H1 (cell line): ENCODE results near the gene MYO7B. TPM values are rescaled to one million over a fixed set of nuclear protein-coding genes. Genes with fewer than 3 reads are reported as not detected.

Experiments used
- CTCF ChIA-PET: fragments of 300-600 bp; sonication (Branson Sonifier 250); formaldehyde crosslinking; loops from one replicate; lab custom pipeline; 2021; ENCODE audit not compliant: partially characterized antibody; lab: Charles Lee
- POLR2A ChIA-PET: fragments of 300-600 bp; sonication (Branson Sonifier 250); formaldehyde crosslinking; loops from one replicate; lab custom pipeline; 2021; ENCODE audit warnings: inconsistent platforms; ENCODE audit not compliant: partially characterized antibody; lab: Charles Lee
- DNase-seq, 2 experiments: peaks; one replicate each; pipeline versions ENCODE4 v3.0.0 to v3.0.0-alpha.2; 2010 to 2022; ENCODE audit warnings: low spot score in 2 of 2, low read depth in 1 of 2, mixed read lengths in 1 of 2
- FAIRE-seq: peaks from 2 replicates; lab custom pipeline; 2011; peaks lifted over from hg19 to GRCh38; lab: Jason Lieb, UNC
- H2AFZ ChIP-seq: 2 replicates; pipeline ENCODE4 v1.8.1; 2012; ENCODE audit warnings: low read length, inconsistent platforms
- H2AK5ac ChIP-seq: 2 replicates; pipeline ENCODE4 v1.6.1; 2013; ENCODE audit warnings: low read depth, low read length
- H2BK120ac ChIP-seq: replicated peaks from 2 replicates; pipeline ENCODE3; 2013; ENCODE audit warnings: low read depth, low read length, inconsistent platforms
- H2BK12ac ChIP-seq: 2 replicates; pipeline ENCODE4 v1.6.1; 2013; ENCODE audit warnings: low read depth, low read length
- H2BK15ac ChIP-seq: 2 replicates; pipeline ENCODE4 v1.6.1; 2013; ENCODE audit warnings: low read length
- H2BK20ac ChIP-seq: 2 replicates; pipeline ENCODE4 v1.6.1; 2013; ENCODE audit warnings: low read length
- H2BK5ac ChIP-seq: 2 replicates; pipeline ENCODE4 v1.6.1; 2013; ENCODE audit warnings: low read depth, low read length
- H3K14ac ChIP-seq: 2 replicates; pipeline ENCODE4 v1.6.1; 2013; ENCODE audit warnings: inconsistent platforms; ENCODE audit not compliant: insufficient read length
- H3K18ac ChIP-seq: 2 replicates; pipeline ENCODE4 v1.6.1; 2013; ENCODE audit warnings: low read length; ENCODE audit errors: extremely low read depth
- H3K23ac ChIP-seq: 2 replicates; pipeline ENCODE4 v1.6.1; 2013; ENCODE audit warnings: inconsistent platforms; ENCODE audit not compliant: insufficient read length
- H3K23me2 ChIP-seq: 2 replicates; pipeline ENCODE4 v1.6.1; 2013; ENCODE audit warnings: low read depth, low read length
- H3K27ac ChIP-seq: 2 replicates; pipeline ENCODE4 v1.6.1; 2011; ENCODE audit warnings: low read depth, low read length, inconsistent platforms
- H3K27me3 ChIP-seq, 4 experiments: replicated peaks in 1 of 4; 1 replicate in 1 of 4; 2 replicates in 3 of 4; pipeline versions ENCODE4 v1.6.1 to v1.8.1; 2011 to 2013; ENCODE audit warnings: low read length in 3 of 4, mild to moderate bottlenecking in 3 of 4, inconsistent platforms in 2 of 4, mixed read lengths in 2 of 4, moderate library complexity in 1 of 4; ENCODE audit not compliant: control insufficient read depth in 3 of 4, insufficient read depth in 3 of 4; ENCODE audit errors: extremely low read depth in 1 of 4
- H3K36me3 ChIP-seq, 4 experiments: 2 replicates each; pipeline versions ENCODE4 v1.6.1 to v1.8.1; 2011 to 2013; ENCODE audit warnings: mild to moderate bottlenecking in 4 of 4, low read length in 3 of 4, moderate library complexity in 2 of 4, control low read depth in 1 of 4, inconsistent platforms in 1 of 4; ENCODE audit not compliant: insufficient read depth in 4 of 4, control insufficient read depth in 2 of 4
- H3K4ac ChIP-seq: replicated peaks from 2 replicates; pipeline ENCODE3; 2013; ENCODE audit warnings: low read length, low read depth, mixed read lengths, inconsistent platforms; ENCODE audit not compliant: insufficient read length
- H3K4me1 ChIP-seq, 4 experiments: replicated peaks in 1 of 4; 1 replicate in 1 of 4; 2 replicates in 3 of 4; pipeline versions ENCODE4 v1.6.1 to v1.8.1; 2011 to 2013; ENCODE audit warnings: low read length in 3 of 4, inconsistent platforms in 2 of 4, mixed read lengths in 1 of 4; ENCODE audit not compliant: insufficient read depth in 4 of 4, control insufficient read depth in 3 of 4
- H3K4me2 ChIP-seq, 2 experiments: 2 replicates each; pipeline versions ENCODE4 v1.6.1 to v1.8.1; 2011 to 2013; ENCODE audit warnings: low read depth in 2 of 2, low read length in 2 of 2, control low read depth in 1 of 2, inconsistent platforms in 1 of 2, mild to moderate bottlenecking in 1 of 2; ENCODE audit not compliant: insufficient read depth in 1 of 2
- H3K4me3 ChIP-seq, 4 experiments: fragments of 200-600, 300-600 bp in 1 of 4; sonication (generic), shearing (Covaris generic), sonication (Bioruptor Twin) in 1 of 4; 2 replicates each; pipeline versions ENCODE4 v1.5.1 to v1.8.1; 2011 to 2016; ENCODE audit warnings: low read length in 4 of 4, low read depth in 3 of 4, control low read depth in 2 of 4, inconsistent platforms in 2 of 4, mild to moderate bottlenecking in 2 of 4, mixed read lengths in 1 of 4, moderate library complexity in 1 of 4; ENCODE audit not compliant: insufficient read depth in 2 of 4; ENCODE audit errors: extremely low read depth in 1 of 4
- H3K56ac ChIP-seq: replicated peaks from 2 replicates; pipeline ENCODE3; 2013; ENCODE audit warnings: low read depth, mild to moderate bottlenecking, mixed read lengths, low read length, inconsistent platforms; ENCODE audit not compliant: insufficient read length
- H3K79me1 ChIP-seq: 2 replicates; pipeline ENCODE4 v1.6.1; 2013; ENCODE audit warnings: low read depth, low read length, control low read depth
- H3K79me2 ChIP-seq, 2 experiments: 2 replicates each; pipeline versions ENCODE4 v1.6.1 to v1.8.1; 2012 to 2013; ENCODE audit warnings: low read length in 2 of 2, mild to moderate bottlenecking in 2 of 2, inconsistent platforms in 1 of 2; ENCODE audit not compliant: insufficient read depth in 2 of 2, control insufficient read depth in 1 of 2
- H3K9ac ChIP-seq, 4 experiments: replicated peaks in 1 of 4; 1 replicate in 1 of 4; 2 replicates in 3 of 4; pipeline versions ENCODE4 v1.6.1 to v1.8.1; 2011 to 2013; ENCODE audit warnings: low read depth in 3 of 4, low read length in 3 of 4, control low read depth in 2 of 4, mild to moderate bottlenecking in 2 of 4, moderate library complexity in 2 of 4, inconsistent platforms in 1 of 4; ENCODE audit errors: extremely low read depth in 1 of 4
- H3K9me3 ChIP-seq, 2 experiments: 2 replicates each; pipeline versions ENCODE4 v1.6.1 to v1.8.1; 2012 to 2013; ENCODE audit warnings: mild to moderate bottlenecking in 2 of 2, moderate library complexity in 2 of 2, control low read depth in 1 of 2, inconsistent platforms in 1 of 2, low read depth in 1 of 2, low read length in 1 of 2, mixed read lengths in 1 of 2; ENCODE audit not compliant: insufficient read depth in 2 of 2
- H4K20me1 ChIP-seq, 2 experiments: replicated peaks in 1 of 2; 2 replicates each; pipeline versions ENCODE3 to v1.8.1; 2011 to 2013; ENCODE audit warnings: inconsistent platforms in 2 of 2, low read length in 2 of 2, mild to moderate bottlenecking in 1 of 2; ENCODE audit not compliant: insufficient read depth in 2 of 2, control insufficient read depth in 1 of 2
- H4K5ac ChIP-seq: 2 replicates; pipeline ENCODE4 v1.6.1; 2013; ENCODE audit warnings: low read length, low read depth, mixed read lengths, inconsistent platforms; ENCODE audit not compliant: insufficient read length
- H4K8ac ChIP-seq: 2 replicates; pipeline ENCODE4 v1.8.0; 2013; ENCODE audit warnings: mild to moderate bottlenecking, moderate library complexity, low read length, inconsistent platforms; ENCODE audit not compliant: insufficient read depth; ENCODE audit errors: extremely low read depth
- H4K91ac ChIP-seq: replicated peaks from 2 replicates; pipeline ENCODE3; 2013; ENCODE audit warnings: low read length, mixed read lengths, inconsistent platforms; ENCODE audit not compliant: insufficient read length
- ASH2L ChIP-seq: fragments of 200-600, 300-600 bp; sonication (generic); IDR thresholded peaks from one replicate; pipeline ENCODE4 v1.7.1; 2017; ENCODE audit warnings: low read length
- SP2 ChIP-seq: IDR thresholded peaks from 2 replicates; pipeline ENCODE4 v1.6.1; 2012; ENCODE audit warnings: mild to moderate bottlenecking, low read length, inconsistent platforms
- TBP ChIP-seq: IDR thresholded peaks from 2 replicates; pipeline ENCODE4 v1.6.1; 2011; ENCODE audit warnings: low read depth, low read length, improper control_type of control experiment
- WGBS, 2 experiments: shearing (Covaris generic) in 1 of 2; methylation state at CpG; one replicate each; pipeline versions ENCODE4 v1.1.6 to v1.1.7; 2013 to 2015; ENCODE audit warnings: low lambda C conversion rate in 2 of 2, mixed read lengths in 2 of 2, inconsistent platforms in 1 of 2, low coverage in 1 of 2, missing lambda C conversion rate in 1 of 2; ENCODE audit not compliant: insufficient replicate concordance in 2 of 2, insufficient coverage in 1 of 2, insufficient read length in 1 of 2; ENCODE audit errors: extremely low coverage in 1 of 2, missing lambda C conversion rate in 1 of 2; 5-methylcytosine and 5-hydroxymethylcytosine counted together
- polyA plus RNA-seq, 7 experiments: library from polyadenylated mRNA; depleted of rRNA in 3 of 7; stranded (reverse) in 5 of 7; unstranded in 2 of 7; fragments of >200 nt in 5 of 7; fragments of 200-250 nt in 2 of 7; gene quantifications; 1 replicate in 5 of 7; 2 replicates in 1 of 7; 4 replicates in 1 of 7; pipeline versions ENCODE4 v1.2.1 to v1.2.3, GENCODE V29; 2011 to 2013; ENCODE audit warnings: missing spikeins in 2 of 7, mixed read lengths in 2 of 7
- total RNA-seq: library from RNA; stranded (reverse); fragmentation: NEBNext Ultra II Directional; extraction: Animal tissue kit (Norgen Biotek cat#: 25700); gene quantifications from 2 replicates; pipeline ENCODE4 v1.2.1, GENCODE V29; 2021

The MYO7B gene
- total and polyA plus RNA-seq, 2 of the 8 experiments (the other 6 are each of a cell fraction or from before 2014, with no cell fraction given) = not detected

DNA sequence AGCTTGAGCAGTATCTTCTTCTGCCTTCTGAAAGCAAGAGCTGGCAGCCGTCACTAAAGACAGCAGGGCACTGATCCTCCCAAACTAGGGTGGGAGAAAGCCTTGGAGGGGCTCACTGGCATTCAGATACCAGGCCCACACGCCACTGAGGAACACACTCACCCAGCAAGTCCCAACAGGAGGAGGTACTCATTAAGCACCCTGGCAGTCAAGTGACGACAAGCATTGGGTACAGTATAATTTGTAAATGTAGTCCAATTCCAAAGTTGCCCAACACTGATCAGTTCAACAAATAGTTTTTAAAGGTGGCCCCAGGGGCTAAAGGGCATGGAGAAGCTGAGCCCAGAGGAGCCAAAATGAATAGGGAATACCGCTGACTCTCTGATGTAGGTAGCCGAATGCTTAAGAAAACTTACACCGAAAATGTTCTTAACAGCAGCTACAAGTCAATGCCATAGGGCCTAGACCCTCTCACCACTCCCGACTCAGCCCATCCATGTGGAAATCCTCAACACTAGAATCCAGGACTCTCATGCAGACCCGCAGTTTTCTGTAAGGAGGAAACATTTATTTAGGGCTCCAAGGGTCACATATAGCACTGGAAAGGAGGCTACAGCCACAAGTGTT, 129.9 kb downstream of the MYO7B start:
- Histone ChIP-seq H3K27me3 (peaks cover 9 to 33% (median 24%) of the 10 kb centered on the region in 4 experiments), H2BK15ac (0 out of 2 replicates have a peak overlapping the region, but pooled peaks have one; percentile 14), H3K4me3 (no peak overlapping the region), H4K8ac (no peak overlapping the region), H2BK120ac (no peak overlapping the region), H3K9me3 (no peaks in the 10 kb centered on the region), H3K4ac (no peak overlapping the region), H3K56ac (no peak overlapping the region), H2BK12ac (no peak overlapping the region), H2BK5ac (no peak overlapping the region), H3K14ac (no peak overlapping the region), H3K4me1 (peaks cover 0 to 3% (median 0%) of the 10 kb centered on the region in 4 experiments; a peak in 3 of 7 replicates), H3K23me2 (peaks cover 3% of the 10 kb centered on the region; the same call in 1 of the 2 replicates), H3K9ac (no peak overlapping the region), H2AK5ac (no peak overlapping the region), H3K23ac (no peak overlapping the region), H4K20me1 (no peaks in the 10 kb centered on the region), H2AFZ (no peak overlapping the region), H3K79me2 (no peaks in the 10 kb centered on the region), H3K27ac (no peak overlapping the region), H3K18ac (no peak overlapping the region), H3K4me2 (no peak overlapping the region; a peak in 1 of 4 replicates), H4K91ac (no peak overlapping the region), H3K79me1 (no peaks in the 10 kb centered on the region), H4K5ac (no peak overlapping the region), H2BK20ac (no peak overlapping the region), H3K36me3 (no peaks in the 10 kb centered on the region)
- CTCF ChIA-PET = interaction anchor here (1.3 to 2.6 kb wide), 4 partner anchors 11 to 74 kb away, joined by 3 to 11 read pairs (median 6); no protein-coding TSS in a partner anchor
- FAIRE-seq (no peak), DNase-seq (no peak)
- WGBS, 2 experiments = 93% methylated on average over 8 of the region's 8 CpGs; no CpG with 5 or more reads in 1 of the 2 experiments
- POLR2A ChIA-PET = interaction anchor here (3.8 kb wide), 1 partner anchor 10 kb away, joined by 21 read pairs; the partner anchor contains the start of gene LIMS2
- no peak for TF ChIP-seq TBP
- no peak for TF ChIP-seq ASH2L
- no peak for TF ChIP-seq SP2
